ENCODE data around the gene STK38L. TPM values are rescaled to one million over a fixed set of nuclear protein-coding genes. Genes with fewer than 3 reads are reported as not detected.
A peak's percentile ranks its signal among the peaks of the same experiment; 100 is the strongest.

STK38L gene
- total RNA-seq, 1 donor from 2014 or later, result 115 TPM

DNA sequence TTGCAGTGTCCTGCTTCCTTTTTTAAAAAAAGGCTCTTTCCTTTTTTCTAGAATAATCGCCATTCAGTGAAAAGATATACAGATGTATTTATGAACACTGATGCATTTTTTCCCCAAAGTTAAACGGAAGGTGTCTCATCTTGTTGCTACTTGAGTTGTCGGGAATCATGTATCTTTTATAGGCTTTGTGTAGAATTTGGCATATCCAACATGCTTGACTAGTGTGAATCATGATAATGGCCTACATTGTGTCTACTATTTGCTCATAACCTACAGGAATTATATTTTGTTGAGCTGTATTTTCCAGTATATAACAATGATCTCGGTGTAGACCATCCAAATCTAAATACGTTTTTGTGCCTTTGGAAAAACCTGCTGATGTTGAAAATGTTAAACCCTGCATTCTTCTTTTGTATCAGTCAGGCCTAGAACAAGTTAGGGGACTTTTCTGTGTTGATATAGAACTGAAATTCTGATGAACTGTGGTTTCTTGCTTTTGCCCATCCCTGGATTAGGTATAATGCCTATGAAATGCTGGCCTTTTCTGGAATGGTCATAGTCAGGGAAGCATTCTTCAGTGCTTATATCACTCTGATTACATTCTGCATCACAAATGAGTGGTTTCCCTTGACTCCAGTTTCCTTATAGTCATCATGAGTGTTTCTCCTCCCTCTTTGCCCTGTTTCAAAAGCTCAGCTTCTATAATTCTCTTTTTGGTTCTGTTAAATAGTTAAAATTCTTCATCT lies 99.3 kb downstream of the STK38L start:
- Mint-ChIP-seq H3K27ac (ENCODE audit: unreplicated experiment) (peak overlapping the region; percentile 97), H3K4me1 (ENCODE audit: low read depth, unreplicated experiment) (peaks cover 32% of the 10 kb centered on the region), H3K4me3 (ENCODE audit: unreplicated experiment) (no peak overlapping the region), H3K9me3 (ENCODE audit: unreplicated experiment) (no peaks in the 10 kb centered on the region), H3K36me3 (ENCODE audit: low read depth, unreplicated experiment) (no peaks in the 10 kb centered on the region), H3K27me3 (ENCODE audit: low read depth, unreplicated experiment) (no peaks in the 10 kb centered on the region)
- peak; percentile 97 for DNase-seq (ENCODE audit: low read depth)
- H3K4me1 ChIP-seq (ENCODE audit: insufficient read depth, low read length), result peaks cover 35% of the 10 kb centered on the region
- no peaks in the 10 kb centered on the region for H3K9me3 ChIP-seq (ENCODE audit: insufficient read depth, low read depth, low read length)
- peak overlapping the region; percentile 79 for H3K27ac ChIP-seq (ENCODE audit: low read depth, low read length)
- peak; percentile 100 for FAIRE-seq
- H3K79me2 ChIP-seq (ENCODE audit: insufficient read depth, low read length), result peaks cover 81% of the 10 kb centered on the region
- H3K27me3 ChIP-seq (ENCODE audit: insufficient read depth, low read length), result no peaks in the 10 kb centered on the region
- no peaks in the 10 kb centered on the region for H3K36me3 ChIP-seq (ENCODE audit: insufficient read depth, low read length)
- no peak overlapping the region for H2AFZ ChIP-seq (ENCODE audit: low read depth, low read length)
- H3K4me3 ChIP-seq (ENCODE audit: insufficient read depth, low read depth, low read length), result peak overlapping the region; percentile 8
- H4K20me1 ChIP-seq (ENCODE audit: insufficient read depth, low read length), result no peaks in the 10 kb centered on the region
- H3K9ac ChIP-seq (ENCODE audit: low read length), result peak overlapping the region; percentile 61
- TF ChIP-seq EZH2 (IDR thresholded peaks at IDR 0.05; ENCODE audit: insufficient read depth, low read length), result no peak
- no peak for TF ChIP-seq CTCF (IDR thresholded peaks at IDR 0.05; ENCODE audit: insufficient read depth, low read depth, low read length)
- H3K4me2 ChIP-seq (ENCODE audit: low read length), result peak overlapping the region; percentile 68

DNA sequence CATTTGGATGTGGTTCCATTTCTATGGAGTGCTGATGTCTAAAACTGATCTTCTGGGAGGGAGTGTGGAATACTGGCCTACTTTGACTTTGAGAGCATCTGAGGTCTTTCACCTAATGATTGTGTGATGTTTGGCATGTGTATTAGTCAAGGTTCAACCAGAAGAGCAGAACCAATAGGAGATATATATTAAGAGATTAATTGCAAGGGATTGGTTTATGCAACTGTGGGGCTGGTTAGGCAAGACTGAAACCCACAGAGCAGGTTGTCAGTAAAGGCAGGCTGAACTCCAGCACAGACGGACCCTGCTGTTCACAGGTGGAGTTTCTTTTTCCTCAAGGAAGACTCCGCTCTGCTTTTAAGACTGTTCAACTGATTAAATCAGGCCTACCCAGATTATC lies 100.2 kb downstream of the STK38L start:
- peak overlapping the region; percentile 8 for H3K4me3 ChIP-seq (ENCODE audit: insufficient read depth, low read depth, low read length)
- peaks cover 32% of the 10 kb centered on the region for H3K4me1 Mint-ChIP-seq (ENCODE audit: low read depth, unreplicated experiment)
- no peaks in the 10 kb centered on the region for H3K36me3 Mint-ChIP-seq (ENCODE audit: low read depth, unreplicated experiment)
- H3K4me3 Mint-ChIP-seq (ENCODE audit: unreplicated experiment), result no peak overlapping the region
- H3K9me3 Mint-ChIP-seq (ENCODE audit: unreplicated experiment), result no peaks in the 10 kb centered on the region
- no peak overlapping the region for H2AFZ ChIP-seq (ENCODE audit: low read depth, low read length)
- no peaks in the 10 kb centered on the region for H3K27me3 ChIP-seq (ENCODE audit: insufficient read depth, low read length)
- TF ChIP-seq CTCF (IDR thresholded peaks at IDR 0.05; ENCODE audit: insufficient read depth, low read depth, low read length) (no peak), EZH2 (IDR thresholded peaks at IDR 0.05; ENCODE audit: insufficient read depth, low read length) (no peak)
- H3K79me2 ChIP-seq (ENCODE audit: insufficient read depth, low read length), result peaks cover 81% of the 10 kb centered on the region
- H3K36me3 ChIP-seq (ENCODE audit: insufficient read depth, low read length), result no peaks in the 10 kb centered on the region
- H3K4me2 ChIP-seq (ENCODE audit: low read length), result peak overlapping the region; percentile 68
- H3K9ac ChIP-seq (ENCODE audit: low read length), result peak overlapping the region; percentile 41
- no peaks in the 10 kb centered on the region for H3K9me3 ChIP-seq (ENCODE audit: insufficient read depth, low read depth, low read length)
- no peaks in the 10 kb centered on the region for H4K20me1 ChIP-seq (ENCODE audit: insufficient read depth, low read length)
- DNase-seq (ENCODE audit: low read depth), result no peak
- no peaks in the 10 kb centered on the region for H3K27me3 Mint-ChIP-seq (ENCODE audit: low read depth, unreplicated experiment)
- peaks cover 35% of the 10 kb centered on the region for H3K4me1 ChIP-seq (ENCODE audit: insufficient read depth, low read length)
- peak overlapping the region; percentile 79 for H3K27ac ChIP-seq (ENCODE audit: low read depth, low read length)
- peak overlapping the region; percentile 97 for H3K27ac Mint-ChIP-seq (ENCODE audit: unreplicated experiment)
- no peak for FAIRE-seq

- Histone ChIP-seq H3K4me1 (ENCODE audit: insufficient read depth, low read length) (peaks cover 35% of the 10 kb centered on the region), H4K20me1 (ENCODE audit: insufficient read depth, low read length) (no peaks in the 10 kb centered on the region), H3K9ac (ENCODE audit: low read length) (no peak overlapping the region), H3K36me3 (ENCODE audit: insufficient read depth, low read length) (no peaks in the 10 kb centered on the region), H3K4me2 (ENCODE audit: low read length) (no peak overlapping the region), H3K9me3 (ENCODE audit: insufficient read depth, low read depth, low read length) (no peaks in the 10 kb centered on the region), H3K27me3 (ENCODE audit: insufficient read depth, low read length) (no peaks in the 10 kb centered on the region), H3K79me2 (ENCODE audit: insufficient read depth, low read length) (peaks cover 81% of the 10 kb centered on the region), H3K27ac (ENCODE audit: low read depth, low read length) (peak overlapping the region; percentile 79), H2AFZ (ENCODE audit: low read depth, low read length) (no peak overlapping the region), H3K4me3 (ENCODE audit: insufficient read depth, low read depth, low read length) (no peak overlapping the region)
- FAIRE-seq (no peak), DNase-seq (ENCODE audit: low read depth) (no peak)
- Mint-ChIP-seq H3K4me3 (ENCODE audit: unreplicated experiment) (no peak overlapping the region), H3K4me1 (ENCODE audit: low read depth, unreplicated experiment) (peaks cover 32% of the 10 kb centered on the region), H3K9me3 (ENCODE audit: unreplicated experiment) (no peaks in the 10 kb centered on the region), H3K36me3 (ENCODE audit: low read depth, unreplicated experiment) (no peaks in the 10 kb centered on the region), H3K27me3 (ENCODE audit: low read depth, unreplicated experiment) (no peaks in the 10 kb centered on the region), H3K27ac (ENCODE audit: unreplicated experiment) (peak overlapping the region; percentile 97)
- TF ChIP-seq CTCF (IDR thresholded peaks at IDR 0.05; ENCODE audit: insufficient read depth, low read depth, low read length), result no peak
- no peak for TF ChIP-seq EZH2 (IDR thresholded peaks at IDR 0.05; ENCODE audit: insufficient read depth, low read length)
Measured at GRCh38 chr12:27344760-27345159, 100.7 kb downstream of the STK38L start.

Measured in astrocyte (in vitro differentiated cells and primary cell).